ENCODE data around the gene SCCPDH. TPM values are rescaled to one million over a fixed set of nuclear protein-coding genes. Genes with fewer than 3 reads are reported as not detected.
"Not testable (repeated sequence)": the region's sequence is repeated elsewhere in the genome, so short reads cannot be mapped to it uniquely, and the experiment has no call there.

Gene SCCPDH
- total RNA-seq, 2 experiments from 2014 or later, result 13.7 to 14.4 TPM

GRCh38 chr1:246691622-246692495 lies 32.4 kb upstream of the SCCPDH start:
- Mint-ChIP-seq H3K27me3 (peaks cover 2% of the 10 kb centered on the region), H3K27ac (no peak overlapping the region), H3K4me3 (no peak overlapping the region), H3K9me3 (peaks cover 1% of the 10 kb centered on the region), H3K4me1 (peaks cover 5% of the 10 kb centered on the region), H3K36me3 (peaks cover 1% of the 10 kb centered on the region)
- POLR2A ChIA-PET, result no interaction called here
- no peak for DNase-seq
- no peak for ATAC-seq (ENCODE audit: low read depth)

- not testable (repeated sequence) for H3K27ac Mint-ChIP-seq, H3K4me3 Mint-ChIP-seq
These were observed 29.9 kb upstream of the SCCPDH start for GRCh38 chr1:246694213-246694895.

GRCh38 chr1:246695136-246695535 lies 29.1 kb upstream of the SCCPDH start:
- no peak overlapping the region for H3K27ac Mint-ChIP-seq
- H3K4me3 Mint-ChIP-seq, result no peak overlapping the region
- H3K27me3 Mint-ChIP-seq, result peaks cover 2% of the 10 kb centered on the region
- H3K36me3 Mint-ChIP-seq, result peaks cover 1% of the 10 kb centered on the region
- POLR2A ChIA-PET, result no interaction called here
- H3K4me1 Mint-ChIP-seq, result peaks cover 8% of the 10 kb centered on the region
- DNase-seq (no peak), ATAC-seq (ENCODE audit: low read depth) (no peak)
- peaks cover 1% of the 10 kb centered on the region for H3K9me3 Mint-ChIP-seq

More at GRCh38 chr1:246694213-246694895, 29.9 kb upstream of the SCCPDH start:
- H3K27me3 Mint-ChIP-seq; ATAC-seq (ENCODE audit: low read depth); H3K4me1 Mint-ChIP-seq; DNase-seq; H3K36me3 Mint-ChIP-seq; H3K9me3 Mint-ChIP-seq; POLR2A ChIA-PET: not testable (repeated sequence)

GRCh38 chr1:246695666-246696065 lies 28.5 kb upstream of the SCCPDH start:
- peaks cover 1% of the 10 kb centered on the region for H3K9me3 Mint-ChIP-seq
- DNase-seq, result no peak
- no peak overlapping the region for H3K4me3 Mint-ChIP-seq
- H3K27me3 Mint-ChIP-seq, result peaks cover 2% of the 10 kb centered on the region
- ATAC-seq (ENCODE audit: low read depth), result no peak
- peaks cover 8% of the 10 kb centered on the region for H3K4me1 Mint-ChIP-seq
- H3K27ac Mint-ChIP-seq, result no peak overlapping the region
- POLR2A ChIA-PET, result no interaction called here
- H3K36me3 Mint-ChIP-seq, result peaks cover 1% of the 10 kb centered on the region

GRCh38 chr1:246698466-246699094 lies 25.6 kb upstream of the SCCPDH start:
- POLR2A ChIA-PET, result no interaction called here
- Mint-ChIP-seq H3K27me3 (peaks cover 7% of the 10 kb centered on the region), H3K4me3 (peak overlapping the region; percentile 73), H3K36me3 (no peaks in the 10 kb centered on the region), H3K9me3 (no peaks in the 10 kb centered on the region), H3K27ac (peak overlapping the region; percentile 67), H3K4me1 (peaks cover 8% of the 10 kb centered on the region)
- ATAC-seq (ENCODE audit: low read depth) (peak; percentile 3), DNase-seq (no peak)

GRCh38 chr1:246699095-246699735 lies 25.0 kb upstream of the SCCPDH start:
- Mint-ChIP-seq H3K4me1 (peaks cover 8% of the 10 kb centered on the region), H3K27me3 (peaks cover 13% of the 10 kb centered on the region), H3K36me3 (no peaks in the 10 kb centered on the region), H3K9me3 (no peaks in the 10 kb centered on the region), H3K27ac (peak overlapping the region; percentile 67), H3K4me3 (peak overlapping the region; percentile 73)
- POLR2A ChIA-PET, result no interaction called here
- DNase-seq, result peak; percentile 75
- ATAC-seq (ENCODE audit: low read depth), result peak; percentile 99

- Mint-ChIP-seq H3K4me1 (peaks cover 13% of the 10 kb centered on the region), H3K27me3 (peaks cover 13% of the 10 kb centered on the region), H3K27ac (no peak overlapping the region), H3K4me3 (no peak overlapping the region), H3K36me3 (no peaks in the 10 kb centered on the region), H3K9me3 (no peaks in the 10 kb centered on the region)
- POLR2A ChIA-PET, result no interaction called here
- no peak for ATAC-seq (ENCODE audit: low read depth)
- DNase-seq, result no peak
These were observed 20.6 kb upstream of the SCCPDH start for GRCh38 chr1:246703581-246703980.

- H3K4me3 Mint-ChIP-seq, result no peak overlapping the region
- ATAC-seq (ENCODE audit: low read depth) (no peak), DNase-seq (no peak)
- H3K36me3 Mint-ChIP-seq, result peaks cover 3% of the 10 kb centered on the region
- peaks cover 13% of the 10 kb centered on the region for H3K27me3 Mint-ChIP-seq
- H3K9me3 Mint-ChIP-seq, result peaks cover 5% of the 10 kb centered on the region
- H3K4me1 Mint-ChIP-seq, result peaks cover 15% of the 10 kb centered on the region
- H3K27ac Mint-ChIP-seq, result no peak overlapping the region
- POLR2A ChIA-PET, result no interaction called here
These were observed 18.8 kb upstream of the SCCPDH start for GRCh38 chr1:246705368-246705767.

GRCh38 chr1:246708166-246708565 lies 16.0 kb upstream of the SCCPDH start:
- Mint-ChIP-seq H3K9me3 (peaks cover 10% of the 10 kb centered on the region), H3K36me3 (peaks cover 5% of the 10 kb centered on the region), H3K4me3 (no peak overlapping the region), H3K4me1 (peaks cover 15% of the 10 kb centered on the region), H3K27ac (no peak overlapping the region), H3K27me3 (peaks cover 16% of the 10 kb centered on the region)
- POLR2A ChIA-PET, result no interaction called here
- ATAC-seq (ENCODE audit: low read depth), result no peak
- no peak for DNase-seq

- no peak overlapping the region for H3K27ac Mint-ChIP-seq
- POLR2A ChIA-PET, result interaction anchor here (2.8 kb wide), 1 partner anchor 15 kb away, joined by 10 read pairs; the partner anchor contains the start of gene SCCPDH
- H3K9me3 Mint-ChIP-seq, result peaks cover 10% of the 10 kb centered on the region
- ATAC-seq (ENCODE audit: low read depth), result no peak
- peaks cover 15% of the 10 kb centered on the region for H3K4me1 Mint-ChIP-seq
- no peak overlapping the region for H3K4me3 Mint-ChIP-seq
- DNase-seq, result no peak
- H3K27me3 Mint-ChIP-seq, result peaks cover 9% of the 10 kb centered on the region
- H3K36me3 Mint-ChIP-seq, result peaks cover 5% of the 10 kb centered on the region
These were observed 15.0 kb upstream of the SCCPDH start for GRCh38 chr1:246709196-246709595.

- H3K36me3 Mint-ChIP-seq, result peaks cover 5% of the 10 kb centered on the region
- POLR2A ChIA-PET, result interaction anchor here (2.8 kb wide), 1 partner anchor 14 kb away, joined by 10 read pairs; the partner anchor contains the start of gene SCCPDH
These were observed 14.4 kb upstream of the SCCPDH start for GRCh38 chr1:246709835-246710234.

GRCh38 chr1:246711548-246712003 lies 12.6 kb upstream of the SCCPDH start:
- peaks cover 5% of the 10 kb centered on the region for H3K36me3 Mint-ChIP-seq
- no peak for ATAC-seq (ENCODE audit: low read depth)
- peaks cover 17% of the 10 kb centered on the region for H3K27me3 Mint-ChIP-seq
- H3K9me3 Mint-ChIP-seq, result peaks cover 10% of the 10 kb centered on the region
- POLR2A ChIA-PET, result interaction anchor here (2.8 kb wide), 1 partner anchor 12 kb away, joined by 10 read pairs; the partner anchor contains the start of gene SCCPDH
- H3K27ac Mint-ChIP-seq, result no peak overlapping the region
- peaks cover 15% of the 10 kb centered on the region for H3K4me1 Mint-ChIP-seq
- no peak overlapping the region for H3K4me3 Mint-ChIP-seq
- no peak for DNase-seq

More at GRCh38 chr1:246709835-246710234, 14.4 kb upstream of the SCCPDH start:
- H3K4me1 Mint-ChIP-seq, result peaks cover 15% of the 10 kb centered on the region
- no peak overlapping the region for H3K27ac Mint-ChIP-seq
- no peak overlapping the region for H3K4me3 Mint-ChIP-seq
- peaks cover 10% of the 10 kb centered on the region for H3K9me3 Mint-ChIP-seq
- no peak for DNase-seq
- no peak for ATAC-seq (ENCODE audit: low read depth)
- peaks cover 8% of the 10 kb centered on the region for H3K27me3 Mint-ChIP-seq

- POLR2A ChIA-PET, result not testable (repeated sequence)
These were observed 11.8 kb upstream of the SCCPDH start for GRCh38 chr1:246712428-246712827.

More at GRCh38 chr1:246712428-246712827, 11.8 kb upstream of the SCCPDH start:
- Mint-ChIP-seq H3K4me1 (peaks cover 13% of the 10 kb centered on the region), H3K9me3 (peaks cover 10% of the 10 kb centered on the region), H3K27me3 (peaks cover 20% of the 10 kb centered on the region)
- H3K36me3 Mint-ChIP-seq; H3K27ac Mint-ChIP-seq; H3K4me3 Mint-ChIP-seq; DNase-seq; ATAC-seq (ENCODE audit: low read depth): not testable (repeated sequence)

Data from activated naive CD8-positive, alpha-beta T cell treated with anti-CD3 and anti-CD28 coated beads, Interleukin-2, amount 10 ng/mL, durations not matched to agents 7 days and 5 days (primary cell).